NCI-H1694 treated with DMSO at 0.1 percent for 48 hours (cell line): ENCODE results near the gene PREX1.
A peak's percentile ranks its signal among the peaks of the same experiment; 100 is the strongest.

Experiments
- DNase-seq: peaks from one replicate; lab custom pipeline; 2025; lab: John Stamatoyannopoulos, UW

Gene PREX1

DNA sequence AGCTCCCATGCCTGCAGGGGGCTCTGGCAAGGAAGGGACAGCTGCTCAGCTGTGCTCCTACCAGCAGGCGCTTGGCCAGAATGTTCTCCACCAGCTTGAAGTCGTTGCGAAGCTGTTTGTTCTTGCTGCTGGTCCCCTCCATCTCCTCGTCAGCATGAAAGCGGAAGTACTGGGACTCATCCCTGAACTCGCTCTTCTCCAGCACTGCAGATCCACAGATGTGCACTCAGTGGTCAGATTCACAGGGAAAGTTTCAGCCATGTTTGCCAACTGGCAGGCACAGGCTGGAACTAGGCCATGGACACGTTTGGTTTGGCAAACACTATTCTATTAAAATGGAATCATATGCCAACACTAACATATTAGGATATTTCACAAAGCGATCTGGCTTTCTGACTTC, 167.9 kb downstream of the PREX1 start:
- peak; percentile 85 for DNase-seq

DNA sequence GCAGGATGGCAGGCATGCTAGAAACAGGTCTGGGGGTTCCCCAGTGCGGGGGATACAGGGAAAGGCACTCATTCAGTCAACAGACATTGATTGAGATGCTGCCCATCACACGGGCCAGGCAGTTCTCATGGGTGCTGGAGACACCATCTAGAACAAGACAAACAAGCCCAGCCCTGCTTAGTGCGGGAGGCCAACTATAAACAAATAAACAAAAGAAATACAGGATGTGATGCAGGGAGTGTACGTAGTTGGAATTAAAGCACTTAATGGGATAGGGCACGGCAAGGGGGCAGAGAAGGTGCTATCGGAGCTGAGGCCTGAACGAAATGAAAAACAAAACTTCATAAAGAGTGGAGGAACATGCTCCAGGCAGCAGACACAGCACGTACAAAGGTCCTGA, 169.3 kb downstream of the PREX1 start:
- no peak for DNase-seq

DNA sequence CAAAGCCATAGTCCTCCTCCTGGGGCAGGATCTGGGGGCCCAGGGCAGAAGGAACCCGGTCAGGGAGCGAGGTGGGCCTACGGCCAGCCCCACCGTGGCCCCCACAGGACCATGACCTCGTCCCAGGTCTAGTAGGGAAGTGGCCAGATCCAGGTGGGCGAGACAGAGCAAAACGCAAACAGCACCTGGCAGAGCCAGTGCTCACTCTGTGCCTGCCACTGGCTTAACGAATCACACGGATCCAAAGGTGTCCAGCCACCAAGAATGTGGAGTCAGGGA, 169.7 kb downstream of the PREX1 start:
- no peak for DNase-seq

DNA sequence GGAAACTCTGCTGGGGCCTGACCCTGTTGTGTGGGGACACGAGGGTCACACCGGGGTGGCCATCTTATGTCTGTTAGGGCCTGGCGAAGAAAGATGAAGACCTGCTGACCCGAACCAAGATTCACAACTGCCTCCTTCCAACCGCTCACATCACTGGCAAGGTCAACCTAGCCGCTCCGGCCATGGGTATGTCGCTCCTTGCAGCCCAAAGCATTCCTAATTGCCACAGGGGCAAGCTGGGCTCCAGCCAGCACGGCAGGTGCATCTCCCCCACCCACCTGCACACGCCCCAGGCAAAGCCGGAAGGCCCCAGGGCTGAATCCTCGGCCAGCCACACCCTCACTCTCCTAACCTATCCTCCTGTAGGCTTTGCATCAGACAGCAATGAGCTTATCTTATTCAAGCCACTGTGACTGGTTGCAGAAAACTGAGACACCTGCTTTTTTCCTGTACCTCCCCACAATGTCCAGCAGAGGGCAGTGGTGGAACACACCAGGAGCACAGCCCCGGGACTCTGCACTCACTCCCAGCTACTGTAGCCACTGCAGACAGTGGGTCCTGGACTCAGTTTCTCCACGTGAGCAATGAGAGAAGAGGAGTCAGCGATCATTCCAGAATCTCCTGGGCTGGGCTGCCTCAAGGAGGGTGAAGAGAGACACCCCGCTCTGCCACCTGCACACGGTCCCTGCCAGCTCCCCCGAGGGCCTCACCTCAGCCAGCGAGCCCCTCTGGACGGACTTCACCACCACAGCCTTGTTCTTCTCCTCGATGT, 170.2 kb downstream of the PREX1 start:
- DNase-seq: peak; percentile 37

DNA sequence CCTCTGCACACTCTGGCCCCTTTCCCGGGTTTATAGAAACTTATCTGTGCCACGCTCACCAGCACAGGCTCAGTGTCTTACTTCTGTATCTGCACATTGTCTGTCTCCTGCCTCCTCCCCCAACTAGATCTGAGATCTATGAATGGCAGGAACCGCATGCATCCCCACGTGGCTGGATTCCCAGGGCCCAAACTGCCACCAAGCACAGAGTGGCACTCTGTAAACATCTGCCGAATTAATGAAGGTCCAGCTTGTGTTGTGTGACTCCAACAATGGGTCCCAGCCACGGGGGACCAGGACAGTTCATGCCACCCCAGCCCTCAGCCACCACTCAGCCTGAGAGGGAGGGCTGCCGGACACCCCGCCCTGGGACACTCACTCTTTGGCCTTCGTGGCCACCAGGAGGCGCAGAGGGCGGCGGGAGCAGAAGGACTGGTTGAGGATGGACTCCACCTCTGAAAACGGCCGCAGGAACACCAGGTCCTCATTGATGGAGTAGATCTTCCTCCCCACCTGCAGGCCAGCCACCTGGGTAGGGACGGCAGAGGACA, 171.1 kb downstream of the PREX1 start:
- DNase-seq: no peak

DNA sequence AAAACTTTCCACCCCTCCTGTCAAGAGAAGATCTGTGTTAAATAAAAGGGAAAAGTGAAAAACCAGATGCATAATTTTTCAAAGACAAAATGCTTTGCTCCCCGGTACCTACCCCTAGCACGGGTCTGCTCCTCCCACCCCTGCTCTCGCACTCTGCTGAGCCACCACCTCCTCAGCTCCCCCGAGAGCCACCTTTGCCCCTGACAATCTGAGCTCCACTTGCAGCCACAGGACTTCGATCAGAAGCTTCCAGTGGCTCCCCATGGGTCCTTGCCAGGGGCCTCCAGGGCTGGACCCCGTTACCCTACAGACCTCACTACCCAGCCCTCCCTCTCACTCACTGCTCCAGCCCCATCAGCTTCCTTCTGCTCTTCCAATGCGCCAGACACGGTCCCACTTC, 171.7 kb downstream of the PREX1 start:
- DNase-seq: no peak

DNA sequence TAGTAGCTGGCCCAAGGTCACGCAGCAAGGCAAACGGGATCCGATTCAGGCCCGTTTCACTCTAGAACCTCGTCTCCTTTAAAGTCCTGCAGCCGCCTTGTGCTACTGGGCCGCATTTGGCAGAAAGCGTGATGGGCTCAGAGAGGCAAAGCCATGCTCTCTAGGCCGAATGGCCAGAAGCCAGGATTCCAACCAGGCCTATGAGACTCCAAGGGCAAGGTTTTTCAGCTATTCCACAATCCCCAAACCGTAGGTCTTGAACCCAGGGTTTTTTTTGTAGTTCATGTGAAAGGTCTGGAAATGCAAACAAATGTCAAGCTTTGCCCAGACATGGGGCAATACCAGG, 174.1 kb downstream of the PREX1 start:
- DNase-seq: no peak

DNA sequence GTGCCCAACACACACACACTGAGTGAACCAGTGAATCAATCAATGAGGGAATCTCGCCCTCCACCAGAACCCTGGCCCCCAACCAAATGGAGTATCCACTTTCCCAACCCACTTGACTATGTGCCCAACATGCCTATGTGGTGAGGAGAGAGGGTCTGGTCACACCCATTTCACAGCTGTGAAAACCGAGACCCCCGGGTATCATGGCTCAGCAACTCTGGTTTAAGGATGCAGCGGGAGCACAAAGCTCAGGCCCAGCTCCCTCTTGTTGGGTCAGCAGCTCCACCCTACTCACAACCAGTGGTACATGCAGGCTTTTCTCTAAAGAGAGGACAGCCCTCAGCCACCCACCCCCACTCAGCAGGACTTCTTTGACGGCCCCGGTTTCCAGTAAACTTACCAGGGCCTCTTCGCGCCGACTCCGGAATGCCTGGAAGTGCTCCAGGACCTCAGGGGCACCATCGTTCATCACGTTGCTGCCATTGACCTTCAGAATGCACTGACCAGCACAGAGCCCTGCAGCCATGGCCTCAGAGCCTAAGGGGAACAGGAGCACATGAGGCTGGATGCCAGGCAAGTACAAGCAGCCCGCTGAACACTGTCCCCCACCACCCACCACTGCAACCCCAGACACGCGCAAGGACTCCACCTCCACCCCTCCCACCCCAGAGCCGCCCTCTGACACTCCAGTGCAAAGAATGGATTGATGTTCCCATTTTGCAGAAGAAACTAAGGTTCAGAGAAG, 174.7 kb downstream of the PREX1 start:
- no peak for DNase-seq

DNA sequence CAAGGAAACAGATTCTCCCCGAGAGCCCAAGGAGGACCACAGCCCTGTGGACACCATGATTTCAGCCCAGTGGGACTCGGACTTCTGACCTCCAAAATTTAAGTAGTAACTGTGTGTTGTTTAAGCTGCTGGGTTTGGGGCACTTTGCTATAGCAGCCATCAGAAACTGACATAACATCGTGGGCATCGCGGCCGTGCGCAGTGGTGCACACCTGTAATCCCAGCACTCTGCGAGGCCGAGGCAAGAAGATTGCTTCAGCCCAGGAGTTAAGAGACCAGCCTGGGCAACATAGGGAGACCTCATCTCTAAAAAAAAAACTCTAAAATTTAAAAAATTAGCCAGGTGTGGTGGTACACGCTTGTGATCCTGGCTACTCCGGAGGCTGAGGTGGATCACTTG, 175.8 kb downstream of the PREX1 start:
- no peak for DNase-seq

DNA sequence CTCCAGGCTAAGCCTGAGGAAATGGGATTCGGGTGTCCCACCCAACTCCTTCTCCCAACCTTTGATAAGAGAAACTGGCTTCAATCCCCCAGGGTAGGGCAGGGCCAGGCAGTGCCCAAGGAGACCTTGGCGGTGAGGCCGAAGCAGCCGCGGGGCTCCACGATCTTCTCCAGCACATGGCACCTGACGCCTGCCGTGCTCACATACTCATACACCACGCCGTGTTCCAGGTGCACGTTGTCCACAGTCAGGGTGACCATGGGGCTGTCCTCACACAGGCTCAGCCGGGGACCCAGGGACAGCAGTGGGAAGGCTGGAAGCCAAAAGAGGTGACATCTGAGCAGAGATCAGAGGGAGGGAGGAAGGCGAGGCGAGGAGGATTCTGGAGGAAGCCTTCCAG, 176.5 kb downstream of the PREX1 start:
- DNase-seq: no peak

DNA sequence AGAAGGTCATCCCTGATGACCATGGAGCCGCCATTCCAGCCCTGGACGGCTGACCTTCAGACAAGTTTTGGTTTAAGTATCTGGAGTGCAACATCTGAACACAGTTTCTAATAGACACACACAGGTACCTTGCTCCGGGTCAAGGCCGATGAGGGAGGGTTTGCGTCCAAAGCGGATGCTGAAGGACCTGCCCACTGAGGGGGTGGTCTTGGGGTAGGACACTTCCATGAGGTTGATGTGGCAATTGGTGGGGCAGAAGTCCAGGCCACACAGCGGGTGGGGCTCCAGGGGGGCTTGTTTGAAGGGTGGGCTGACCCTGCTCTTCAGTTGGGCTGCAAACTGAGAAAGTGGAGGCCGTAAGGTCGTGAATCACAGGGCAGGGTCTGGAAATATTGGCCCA, 177.9 kb downstream of the PREX1 start:
- no peak for DNase-seq

DNA sequence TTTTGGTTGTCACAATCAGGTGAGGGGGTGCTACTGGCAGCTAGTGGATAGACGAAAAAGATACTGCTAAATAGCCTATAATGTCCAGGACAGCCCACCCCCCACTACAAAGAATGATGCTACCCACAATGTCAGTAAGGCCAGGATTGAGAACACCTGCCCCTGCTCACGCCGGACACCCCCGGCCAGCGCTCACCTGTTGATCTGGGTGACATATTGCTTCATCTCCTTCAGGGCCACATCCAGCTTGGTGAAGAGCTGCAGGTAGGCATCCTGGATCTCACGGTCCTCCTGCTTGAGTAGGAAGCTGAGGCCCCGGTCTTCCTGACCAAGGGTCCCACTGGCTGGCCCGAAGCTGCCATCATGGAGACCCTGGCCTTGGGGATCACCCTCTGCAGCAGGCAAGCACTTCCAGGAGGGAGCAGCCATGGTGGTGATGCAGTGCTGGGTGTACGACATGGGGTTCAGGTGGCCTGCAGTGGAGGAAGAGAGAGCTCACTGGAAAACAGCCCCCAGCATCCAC, 178.6 kb downstream of the PREX1 start:
- no peak for DNase-seq

DNA sequence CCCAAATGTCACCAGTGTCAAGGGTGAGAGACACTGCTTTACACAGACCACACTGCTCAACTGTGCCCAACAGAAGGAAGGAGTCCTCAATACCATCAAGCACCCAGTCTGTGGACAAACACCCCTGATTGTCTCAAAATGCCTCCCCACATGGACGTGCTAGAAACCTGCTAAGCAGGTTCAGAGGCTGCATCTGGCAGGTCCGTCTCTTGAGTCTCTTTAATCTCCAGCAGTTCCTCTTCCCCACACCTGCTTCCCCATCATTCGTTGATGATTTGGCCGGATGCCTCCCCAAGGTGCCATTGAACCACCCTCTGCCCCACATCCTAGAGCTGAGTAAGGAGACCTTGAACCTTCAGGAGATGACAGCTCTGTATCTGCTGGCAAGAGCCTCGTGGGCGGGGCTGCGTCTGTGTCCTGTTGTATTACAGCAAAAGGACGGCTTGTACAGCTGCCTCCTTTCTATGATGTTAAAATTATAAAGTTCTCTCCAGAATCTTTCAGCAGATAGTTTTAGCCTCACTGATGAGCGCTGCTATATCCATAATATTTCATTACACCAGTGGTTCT, 179.2 kb downstream of the PREX1 start:
- no peak for DNase-seq

DNA sequence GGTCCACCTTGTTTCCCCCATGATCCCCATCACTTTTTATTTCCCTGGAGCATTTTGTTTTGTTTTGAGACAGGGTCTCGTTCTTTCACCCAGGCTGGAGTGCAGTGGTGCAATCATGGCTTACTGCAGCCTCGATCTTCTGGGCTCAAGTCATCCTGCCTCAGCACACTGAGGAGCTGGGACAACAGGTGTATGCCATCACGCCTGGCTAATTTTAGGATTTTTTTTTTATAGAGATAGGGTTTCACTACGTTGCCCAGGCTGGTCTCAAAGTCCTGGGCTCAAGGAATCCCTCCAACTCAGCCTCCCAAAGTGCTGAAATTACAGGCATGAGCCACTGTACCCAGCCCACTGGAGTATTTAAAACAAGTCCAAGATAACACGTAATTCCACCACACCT, 179.9 kb downstream of the PREX1 start:
- DNase-seq: no peak

DNA sequence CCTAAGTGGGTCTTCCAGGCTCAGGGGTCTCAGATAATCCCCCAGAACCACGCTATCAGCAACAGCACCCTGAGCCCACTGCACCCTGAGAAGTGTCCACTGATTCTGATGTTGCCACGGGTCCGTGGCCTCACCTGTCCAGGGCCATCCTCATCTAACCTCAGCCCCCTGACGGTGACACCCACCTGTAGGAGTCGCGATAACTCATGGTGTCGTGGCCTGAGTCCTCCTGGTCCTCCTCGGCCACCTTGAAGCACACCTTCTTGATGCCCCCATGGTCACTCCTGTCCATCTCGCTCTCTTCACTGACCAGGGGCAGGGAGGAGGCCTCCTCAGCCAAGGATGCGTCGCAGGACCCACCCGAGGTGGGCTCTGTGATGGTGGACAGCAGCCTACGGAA, 182.1 kb downstream of the PREX1 start:
- DNase-seq: no peak

DNA sequence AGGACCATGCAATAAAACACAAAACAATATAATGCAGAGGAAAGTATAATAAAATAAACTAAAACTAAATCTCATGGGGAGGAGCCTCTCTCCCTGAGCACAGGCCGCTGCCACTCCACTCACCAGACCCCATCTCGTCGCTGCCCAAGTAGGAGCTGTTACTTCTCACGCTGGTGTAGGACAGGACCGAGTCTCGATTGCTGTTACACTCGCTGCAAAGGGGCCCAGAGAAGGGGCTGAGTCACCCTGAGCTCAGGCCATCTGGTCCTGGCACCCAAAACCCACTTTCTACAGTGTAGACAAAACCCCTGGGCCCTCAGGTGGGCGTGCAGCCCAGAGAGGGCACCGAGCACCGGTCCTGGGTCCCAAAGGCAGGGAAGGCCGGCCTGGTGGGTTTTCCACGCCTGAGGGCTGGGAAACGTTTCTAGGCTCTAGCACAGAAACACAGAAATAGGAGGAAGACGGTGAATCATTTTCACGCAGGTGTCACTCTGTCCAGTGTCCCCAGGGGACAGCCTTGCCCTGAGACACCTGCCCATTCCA, 183.4 kb downstream of the PREX1 start:
- no peak for DNase-seq

DNA sequence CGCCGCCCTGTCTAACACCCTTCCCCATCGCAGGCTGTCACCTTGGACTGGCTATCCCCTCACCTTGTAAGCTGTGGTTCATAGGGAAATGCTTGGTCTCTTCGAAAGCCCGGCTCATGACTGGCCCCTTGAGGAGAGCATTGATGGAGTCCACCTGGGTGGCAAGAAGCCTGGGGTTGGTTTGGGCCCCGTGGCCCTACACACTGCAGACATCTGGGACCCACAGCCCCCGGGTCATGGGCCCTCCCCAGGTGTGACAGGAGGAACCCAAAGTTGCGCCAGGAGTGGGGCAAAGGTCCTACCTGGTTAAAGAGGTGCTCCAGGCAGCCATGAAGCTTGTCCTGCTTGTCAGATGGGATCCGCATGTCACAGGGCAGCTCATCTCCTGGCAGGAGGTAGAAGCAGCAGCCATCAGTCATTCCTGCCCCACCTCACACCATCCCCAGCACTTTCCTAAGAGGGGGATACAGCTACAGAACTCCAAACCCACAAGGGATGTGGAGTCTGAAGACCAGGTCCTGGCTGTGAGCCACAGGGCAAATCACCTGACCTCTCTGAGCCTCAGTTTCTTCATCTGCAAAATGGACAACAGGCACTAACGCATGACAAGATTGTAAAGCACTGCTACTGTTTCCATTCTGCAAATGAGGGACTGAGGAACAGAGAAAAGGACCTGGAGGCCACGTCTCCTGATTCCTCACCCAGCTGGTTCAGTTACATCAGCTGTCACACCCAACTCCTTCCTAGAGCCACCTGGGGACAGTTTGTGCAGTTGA, 185.5 kb downstream of the PREX1 start:
- DNase-seq: no peak

DNA sequence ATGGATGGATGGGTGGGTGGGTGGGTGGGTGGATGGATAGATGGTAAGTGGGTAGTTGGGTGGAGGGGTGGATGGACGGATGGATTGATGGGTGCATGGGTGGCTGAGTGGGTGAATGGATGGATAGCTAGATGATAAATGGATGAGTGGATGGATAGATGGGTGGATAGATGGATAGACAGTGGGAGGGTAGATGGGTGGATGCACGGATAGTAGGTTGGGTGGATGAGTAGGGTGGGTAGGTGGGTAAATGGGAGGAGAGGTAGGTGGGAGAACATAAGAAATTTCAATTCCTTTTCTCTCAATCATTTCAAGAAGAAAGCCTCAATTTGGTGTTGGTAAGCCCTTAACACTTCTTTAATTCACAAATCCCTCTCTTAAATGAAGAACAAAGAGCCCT, 186.9 kb downstream of the PREX1 start:
- DNase-seq: no peak

DNA sequence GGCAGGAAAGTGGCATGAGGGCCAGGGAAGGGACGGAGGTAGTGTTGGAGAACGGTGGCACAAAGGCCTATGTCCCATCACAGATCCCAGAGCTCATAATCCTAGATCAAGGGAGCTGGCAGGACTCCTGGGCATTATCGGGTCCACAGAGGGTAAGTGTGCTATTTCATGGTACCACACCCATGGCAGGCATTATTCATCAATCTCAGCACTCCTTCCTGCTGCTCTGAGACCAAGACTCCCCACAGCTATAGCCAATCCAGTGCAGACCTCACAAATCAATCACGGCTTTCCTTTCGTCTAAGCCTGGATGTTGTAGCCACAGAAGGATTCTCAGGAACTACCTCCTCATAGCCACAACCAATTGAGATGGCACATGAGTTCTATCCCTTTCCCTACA, 187.9 kb downstream of the PREX1 start:
- no peak for DNase-seq

DNA sequence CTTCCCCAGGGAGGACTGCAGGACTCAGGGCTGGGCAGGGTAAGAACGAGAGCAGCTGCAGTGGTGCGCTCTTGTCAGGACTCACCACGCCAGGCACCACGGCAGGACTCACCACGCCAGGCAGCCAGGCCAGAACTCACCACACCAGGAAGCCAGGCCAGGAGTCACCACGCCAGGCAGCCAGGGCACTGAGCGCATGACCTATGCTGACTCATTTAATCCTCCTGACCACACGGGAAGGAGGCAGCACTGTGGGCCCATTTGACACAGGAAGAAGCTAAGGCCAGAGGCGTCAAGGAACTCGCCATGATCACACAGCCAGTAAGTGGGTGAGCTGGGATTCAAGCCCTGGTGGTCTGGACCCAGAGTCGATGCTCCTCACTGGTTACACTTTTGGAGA, 189.3 kb downstream of the PREX1 start:
- no peak for DNase-seq

DNA sequence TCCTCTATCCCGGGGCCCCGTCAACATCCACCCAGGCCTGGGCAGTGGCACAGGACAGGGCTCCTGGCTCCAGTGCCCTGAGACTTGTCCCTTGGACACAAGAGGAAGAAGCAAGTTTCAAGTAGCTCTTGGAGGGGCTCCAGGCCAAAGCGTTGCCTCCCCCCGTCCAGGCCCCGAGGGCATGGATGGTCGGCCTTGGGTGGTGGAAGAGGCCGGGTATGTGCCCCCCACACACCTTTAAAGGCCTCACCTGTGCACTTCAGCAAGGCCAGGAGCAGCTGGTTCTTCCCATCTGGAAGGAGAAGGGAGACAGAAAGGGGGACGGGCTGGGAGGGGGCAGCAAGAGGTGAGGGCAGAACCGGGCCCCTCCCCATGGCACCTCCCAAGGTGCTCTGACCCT, 190.3 kb downstream of the PREX1 start:
- no peak for DNase-seq

DNA sequence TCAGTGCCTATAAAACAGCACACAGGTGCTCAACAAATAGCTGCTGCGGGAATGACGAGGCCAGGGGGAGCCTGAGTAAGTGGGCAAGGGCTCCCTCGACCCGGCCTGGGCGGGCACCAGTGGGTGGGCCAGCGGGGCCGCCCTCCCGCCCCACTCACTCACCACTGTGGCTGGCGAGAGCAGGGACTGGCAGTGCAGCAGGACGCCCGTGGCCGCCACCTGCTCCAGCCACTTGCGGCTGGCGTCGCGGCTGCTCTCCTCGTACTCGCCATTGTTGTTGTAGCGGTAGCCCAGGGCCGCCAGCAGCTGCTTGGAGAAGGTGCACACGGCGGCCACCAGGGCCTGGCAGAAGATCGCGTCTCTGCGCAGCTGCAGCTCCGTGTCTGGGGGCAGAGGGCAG, 191.5 kb downstream of the PREX1 start:
- no peak for DNase-seq
